ENCODE results near the gene USHBP1. TPM values are rescaled to one million over a fixed set of nuclear protein-coding genes. Genes with fewer than 3 reads are reported as not detected.
A peak's percentile ranks its signal among the peaks of the same experiment; 100 is the strongest.
"Not testable (repeated sequence)": the region's sequence is repeated elsewhere in the genome, so short reads cannot be mapped to it uniquely, and the experiment has no call there.

The USHBP1 gene
- total RNA-seq, 1 donor from 2014 or later: 2.1 TPM

DNA sequence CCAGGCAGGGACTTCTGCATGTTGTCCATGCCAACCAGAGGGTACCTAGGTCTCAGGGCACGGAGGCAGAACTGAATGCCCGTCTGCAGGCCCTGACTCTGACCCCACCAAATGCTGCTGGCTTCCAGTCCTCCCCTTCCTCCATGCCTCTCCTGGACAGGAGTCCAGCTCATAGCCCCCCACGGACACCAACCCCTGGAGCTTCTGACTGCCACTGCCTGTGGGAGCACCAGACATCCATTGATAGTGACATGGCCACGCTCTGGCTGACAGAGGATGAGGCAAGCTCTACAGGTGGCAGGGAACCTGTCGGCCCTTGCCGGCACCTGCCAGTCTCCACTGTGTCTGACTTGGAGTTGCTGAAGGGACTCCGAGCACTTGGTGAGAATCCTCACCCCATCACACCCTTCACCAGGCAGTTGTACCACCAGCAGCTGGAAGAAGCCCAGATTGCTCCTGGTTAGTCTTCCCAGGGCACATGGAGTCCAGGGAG, 19.0 kb upstream of the USHBP1 start:
- Histone ChIP-seq H3K9ac (ENCODE audit: low read depth in 1 of 3, low read length in 3 of 3) (no peak overlapping the region), H3K27me3 (ENCODE audit: control insufficient read depth in 3 of 3, insufficient read depth in 3 of 3, low read length in 3 of 3) (peaks cover 12 to 23% (median 14%) of the 10 kb centered on the region in 3 donors), H3K4me1 (ENCODE audit: control insufficient read depth in 3 of 3, insufficient read depth in 3 of 3, low read length in 3 of 3) (peaks cover 5 to 8% (median 6%) of the 10 kb centered on the region in 3 donors), H3K36me3 (ENCODE audit: control insufficient read depth in 3 of 3, insufficient read depth in 3 of 3, low read length in 3 of 3) (peaks cover 5 to 11% (median 5%) of the 10 kb centered on the region in 3 donors), H3K9me3 (ENCODE audit: control insufficient read depth in 3 of 3, low read length in 3 of 3) (no peaks in the 10 kb centered on the region), H3K27ac (ENCODE audit: low read depth, low read length) (no peak overlapping the region), H3K4me3 (ENCODE audit: low read length in 3 of 3) (no peak overlapping the region)

DNA sequence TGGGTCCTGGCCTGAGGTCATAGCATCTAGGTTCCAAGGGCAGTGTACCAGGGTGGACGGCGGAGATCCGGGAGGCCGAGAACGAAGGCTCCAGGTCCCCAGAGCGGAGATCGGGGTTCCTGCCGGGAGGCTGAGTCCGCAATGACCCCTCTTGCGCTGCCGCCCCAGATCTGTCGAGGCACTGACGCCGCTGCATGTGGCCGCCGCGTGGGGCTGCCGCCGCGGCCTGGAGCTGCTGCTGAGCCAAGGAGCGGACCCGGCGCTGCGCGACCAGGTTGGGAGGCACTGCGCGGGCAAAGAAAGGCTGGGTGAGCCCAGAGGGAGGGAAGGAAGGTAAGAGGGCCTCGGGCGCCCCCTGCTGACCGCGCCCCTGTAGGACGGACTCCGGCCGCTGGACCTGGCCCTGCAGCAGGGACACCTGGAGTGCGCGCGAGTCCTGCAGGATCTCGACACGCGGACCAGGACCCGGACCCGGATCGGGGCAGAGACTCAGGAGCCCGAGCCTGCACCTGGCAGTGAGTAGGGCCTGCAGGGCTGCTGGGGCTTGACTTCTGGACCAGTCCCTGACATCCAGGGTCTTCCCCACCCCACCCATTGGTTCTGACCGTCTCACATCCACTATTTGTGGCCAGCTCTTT, 18.1 kb upstream of the USHBP1 start:
- peaks cover 5 to 8% (median 6%) of the 10 kb centered on the region in 3 donors for H3K4me1 ChIP-seq (ENCODE audit: control insufficient read depth in 3 of 3, insufficient read depth in 3 of 3, low read length in 3 of 3)
- peak overlapping the region in 1 of 3 donors; percentile 68 for H3K9ac ChIP-seq (ENCODE audit: low read depth in 1 of 3, low read length in 3 of 3)
- H3K9me3 ChIP-seq (ENCODE audit: control insufficient read depth in 3 of 3, low read length in 3 of 3): no peaks in the 10 kb centered on the region
- H3K36me3 ChIP-seq (ENCODE audit: control insufficient read depth in 3 of 3, insufficient read depth in 3 of 3, low read length in 3 of 3): peaks cover 6 to 12% (median 7%) of the 10 kb centered on the region in 3 donors
- H3K27ac ChIP-seq (ENCODE audit: low read depth, low read length): no peak overlapping the region
- peaks cover 12 to 23% (median 14%) of the 10 kb centered on the region in 3 donors for H3K27me3 ChIP-seq (ENCODE audit: control insufficient read depth in 3 of 3, insufficient read depth in 3 of 3, low read length in 3 of 3)
- H3K4me3 ChIP-seq (ENCODE audit: low read length in 3 of 3): peak overlapping the region in 2 of 3 donors; percentile 55 to 60

DNA sequence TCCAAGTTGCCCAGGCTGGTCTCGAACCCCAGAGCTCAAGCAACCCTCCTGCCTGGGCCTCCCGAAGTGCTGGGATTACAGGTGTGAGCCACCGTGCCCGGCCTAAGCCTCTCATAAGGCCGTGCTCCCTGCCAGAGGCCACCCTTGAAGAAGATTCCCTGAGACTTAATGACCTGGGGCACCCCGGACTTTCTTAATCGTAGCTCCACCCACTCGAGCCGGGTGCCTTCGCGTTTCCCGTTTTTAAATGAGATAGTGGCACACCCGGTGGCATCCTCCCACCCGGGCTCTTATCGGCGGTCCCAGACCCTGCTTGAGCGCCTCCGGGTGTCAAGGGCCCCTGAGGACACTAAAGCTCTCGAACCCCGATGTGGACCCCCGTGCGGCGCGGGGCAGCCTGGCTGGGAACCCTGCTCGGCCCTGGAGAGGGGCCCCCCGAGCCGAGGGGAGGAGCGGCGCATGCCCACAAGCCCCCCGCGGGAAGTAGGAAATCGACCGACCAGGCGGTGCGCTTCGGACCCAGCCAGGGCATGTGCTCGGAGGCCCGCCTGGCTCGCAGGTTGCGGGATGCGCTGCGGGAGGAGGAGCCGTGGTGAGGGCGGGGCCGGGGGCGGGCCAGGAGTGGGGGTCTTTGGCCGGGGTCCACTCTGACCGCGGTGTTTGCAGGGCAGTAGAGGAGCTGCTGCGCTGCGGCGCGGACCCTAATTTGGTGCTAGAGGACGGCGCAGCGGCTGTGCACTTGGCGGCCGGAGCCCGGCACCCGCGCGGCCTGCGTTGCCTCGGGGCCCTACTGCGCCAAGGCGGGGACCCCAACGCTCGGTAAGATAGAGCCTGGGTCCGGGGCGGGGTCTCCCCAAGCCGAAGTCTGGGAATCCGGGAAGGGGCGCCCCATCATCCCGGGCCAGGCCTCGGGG, 17.1 kb upstream of the USHBP1 start, which contains the start of gene ANKLE1:
TSS of gene ANKLE1 (plus strand) at position 511 of the 914 bp plus-strand sequence. CDS start at position 531, 20 bp downstream.
- peaks cover 12 to 23% (median 14%) of the 10 kb centered on the region in 3 donors for H3K27me3 ChIP-seq (ENCODE audit: control insufficient read depth in 3 of 3, insufficient read depth in 3 of 3, low read length in 3 of 3)
- peak within 1 kb of the TSS in 1 of 3 donors; percentile 68 for H3K9ac ChIP-seq (ENCODE audit: low read depth in 1 of 3, low read length in 3 of 3)
- H3K4me3 ChIP-seq (ENCODE audit: low read length in 3 of 3): peak within 1 kb of the TSS in 2 of 3 donors; percentile 55 to 60
- no peaks in the 10 kb centered on the region for H3K9me3 ChIP-seq (ENCODE audit: control insufficient read depth in 3 of 3, low read length in 3 of 3)
- H3K4me1 ChIP-seq (ENCODE audit: control insufficient read depth in 3 of 3, insufficient read depth in 3 of 3, low read length in 3 of 3): peaks cover 5 to 8% (median 6%) of the 10 kb centered on the region in 3 donors
- peaks cover 13 to 18% (median 15%) of the 10 kb centered on the region in 3 donors for H3K36me3 ChIP-seq (ENCODE audit: control insufficient read depth in 3 of 3, insufficient read depth in 3 of 3, low read length in 3 of 3)
- no peak within 1 kb of the TSS for H3K27ac ChIP-seq (ENCODE audit: low read depth, low read length)

DNA sequence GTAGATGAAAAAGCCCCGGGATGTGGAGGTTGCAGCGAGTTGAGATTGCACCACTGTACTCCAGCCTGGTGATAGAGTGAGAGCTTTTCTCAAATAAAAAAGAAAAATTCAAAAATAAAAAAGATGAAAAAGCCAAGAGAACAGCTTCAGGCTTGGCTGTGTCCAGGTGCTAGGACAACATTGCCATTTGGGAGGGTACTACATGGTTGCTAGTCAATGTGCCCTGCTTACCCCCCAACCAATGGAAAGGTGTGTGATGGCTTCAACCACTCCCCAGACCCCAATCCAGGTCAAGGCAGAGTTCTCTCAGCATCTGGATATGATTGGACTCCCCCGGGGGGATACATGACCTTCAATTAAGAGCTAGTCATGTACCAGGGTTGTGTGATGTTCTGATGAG, 14.9 kb upstream of the USHBP1 start:
- Histone ChIP-seq H3K4me1 (ENCODE audit: control insufficient read depth in 3 of 3, insufficient read depth in 3 of 3, low read length in 3 of 3) (peaks cover 5 to 8% (median 6%) of the 10 kb centered on the region in 3 donors), H3K27me3 (ENCODE audit: control insufficient read depth in 3 of 3, insufficient read depth in 3 of 3, low read length in 3 of 3) (peaks cover 12 to 23% (median 14%) of the 10 kb centered on the region in 3 donors), H3K9ac (ENCODE audit: low read depth in 1 of 3, low read length in 3 of 3) (no peak overlapping the region), H3K9me3 (ENCODE audit: control insufficient read depth in 3 of 3, low read length in 3 of 3) (no peaks in the 10 kb centered on the region), H3K4me3 (ENCODE audit: low read length in 3 of 3) (no peak overlapping the region), H3K27ac (ENCODE audit: low read depth, low read length) (no peak overlapping the region), H3K36me3 (ENCODE audit: control insufficient read depth in 3 of 3, insufficient read depth in 3 of 3, low read length in 3 of 3) (peaks cover 26 to 36% (median 36%) of the 10 kb centered on the region in 3 donors)

DNA sequence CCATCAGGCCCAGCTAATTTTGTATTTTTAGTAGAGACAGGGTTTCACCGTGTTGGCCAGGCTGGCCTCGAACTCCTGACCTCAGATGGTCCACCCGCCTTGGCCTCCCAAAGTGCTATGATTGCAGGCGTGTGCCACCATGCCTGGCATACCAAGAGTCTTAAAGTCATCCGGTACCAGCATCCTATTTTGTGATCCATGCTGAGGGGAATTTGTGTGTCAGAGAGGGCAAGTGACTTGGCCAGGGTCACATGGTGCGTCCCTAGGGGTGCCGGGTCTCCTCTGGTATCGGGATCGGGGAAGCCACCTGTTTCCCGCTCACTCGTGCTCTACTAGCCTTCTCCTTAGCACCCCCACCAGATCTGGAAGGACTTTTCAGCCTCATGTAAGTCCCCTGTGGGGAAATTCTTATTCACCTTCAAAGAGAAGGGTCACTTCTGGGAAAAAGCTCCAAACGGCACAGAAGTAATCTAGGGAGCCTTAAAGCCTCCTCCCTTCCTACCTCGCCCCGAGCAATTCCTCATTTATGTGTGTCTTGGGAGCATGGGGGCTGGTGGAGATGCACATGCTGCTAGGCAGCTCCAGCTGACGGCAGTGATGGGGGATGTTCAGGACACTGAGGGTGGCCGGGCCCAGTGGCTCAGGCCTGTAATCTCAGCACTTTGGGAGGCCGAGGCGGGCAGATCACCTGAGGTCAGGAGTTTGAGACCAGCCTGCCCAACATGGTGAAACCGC, 11.1 kb upstream of the USHBP1 start:
- Histone ChIP-seq H3K36me3 (ENCODE audit: control insufficient read depth in 3 of 3, insufficient read depth in 3 of 3, low read length in 3 of 3) (peaks cover 43 to 57% (median 53%) of the 10 kb centered on the region in 3 donors), H3K9me3 (ENCODE audit: control insufficient read depth in 3 of 3, low read length in 3 of 3) (no peaks in the 10 kb centered on the region), H3K4me1 (ENCODE audit: control insufficient read depth in 3 of 3, insufficient read depth in 3 of 3, low read length in 3 of 3) (no peaks in the 10 kb centered on the region), H3K4me3 (ENCODE audit: low read length in 3 of 3) (no peak overlapping the region), H3K27me3 (ENCODE audit: control insufficient read depth in 3 of 3, insufficient read depth in 3 of 3, low read length in 3 of 3) (no peaks in the 10 kb centered on the region), H3K9ac (ENCODE audit: low read depth in 1 of 3, low read length in 3 of 3) (no peak overlapping the region), H3K27ac (ENCODE audit: low read depth, low read length) (no peak overlapping the region)

DNA sequence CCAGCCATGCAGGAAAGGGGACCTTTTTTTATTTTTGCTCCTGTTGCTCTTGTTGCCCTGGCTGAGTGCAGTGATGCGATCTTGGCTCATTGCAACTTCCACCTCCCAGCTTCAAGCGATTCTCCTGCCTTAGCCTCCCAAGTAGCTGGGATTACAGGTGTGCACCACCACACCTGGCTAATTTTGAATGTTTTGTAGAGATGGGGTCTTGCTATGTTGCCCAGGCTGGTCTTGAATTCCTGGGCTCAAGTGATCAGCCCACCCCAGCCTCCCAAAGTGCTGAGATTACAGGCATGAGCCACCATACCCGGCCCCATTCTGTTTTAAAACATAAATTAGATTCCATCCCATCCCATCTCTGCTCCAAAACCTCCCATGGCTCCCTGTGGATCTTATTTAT, 10.3 kb upstream of the USHBP1 start:
- not testable (repeated sequence) for H3K9me3 ChIP-seq (ENCODE audit: control insufficient read depth in 3 of 3, low read length in 3 of 3); H3K27ac ChIP-seq (ENCODE audit: low read depth, low read length); H3K27me3 ChIP-seq (ENCODE audit: control insufficient read depth in 3 of 3, insufficient read depth in 3 of 3, low read length in 3 of 3); H3K4me1 ChIP-seq (ENCODE audit: control insufficient read depth in 3 of 3, insufficient read depth in 3 of 3, low read length in 3 of 3); H3K9ac ChIP-seq (ENCODE audit: low read depth in 1 of 3, low read length in 3 of 3); H3K4me3 ChIP-seq (ENCODE audit: low read length in 3 of 3)
- peaks cover 46 to 59% (median 56%) of the 10 kb centered on the region in 3 donors for H3K36me3 ChIP-seq (ENCODE audit: control insufficient read depth in 3 of 3, insufficient read depth in 3 of 3, low read length in 3 of 3)

DNA sequence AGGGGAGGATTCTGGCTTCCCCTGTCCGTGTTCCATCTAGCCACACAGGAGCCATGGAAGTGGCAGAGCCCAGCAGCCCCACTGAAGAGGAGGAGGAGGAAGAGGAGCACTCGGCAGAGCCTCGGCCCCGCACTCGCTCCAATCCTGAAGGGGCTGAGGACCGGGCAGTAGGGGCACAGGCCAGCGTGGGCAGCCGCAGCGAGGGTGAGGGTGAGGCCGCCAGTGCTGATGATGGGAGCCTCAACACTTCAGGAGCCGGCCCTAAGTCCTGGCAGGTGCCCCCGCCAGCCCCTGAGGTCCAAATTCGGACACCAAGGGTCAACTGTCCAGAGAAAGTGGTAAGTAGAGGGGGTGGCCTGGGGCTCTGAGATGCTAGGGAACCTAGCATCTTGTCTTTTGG, 4.2 kb upstream of the USHBP1 start:
- no peak overlapping the region for H3K27ac ChIP-seq (ENCODE audit: low read depth, low read length)
- H3K27me3 ChIP-seq (ENCODE audit: control insufficient read depth in 3 of 3, insufficient read depth in 3 of 3, low read length in 3 of 3): no peaks in the 10 kb centered on the region
- peaks cover 8 to 11% (median 9%) of the 10 kb centered on the region in 3 donors for H3K4me1 ChIP-seq (ENCODE audit: control insufficient read depth in 3 of 3, insufficient read depth in 3 of 3, low read length in 3 of 3)
- no peak overlapping the region for H3K4me3 ChIP-seq (ENCODE audit: low read length in 3 of 3)
- peaks cover 13 to 22% (median 19%) of the 10 kb centered on the region in 3 donors for H3K36me3 ChIP-seq (ENCODE audit: control insufficient read depth in 3 of 3, insufficient read depth in 3 of 3, low read length in 3 of 3)
- no peaks in the 10 kb centered on the region for H3K9me3 ChIP-seq (ENCODE audit: control insufficient read depth in 3 of 3, low read length in 3 of 3)
- H3K9ac ChIP-seq (ENCODE audit: low read depth in 1 of 3, low read length in 3 of 3): no peak overlapping the region

DNA sequence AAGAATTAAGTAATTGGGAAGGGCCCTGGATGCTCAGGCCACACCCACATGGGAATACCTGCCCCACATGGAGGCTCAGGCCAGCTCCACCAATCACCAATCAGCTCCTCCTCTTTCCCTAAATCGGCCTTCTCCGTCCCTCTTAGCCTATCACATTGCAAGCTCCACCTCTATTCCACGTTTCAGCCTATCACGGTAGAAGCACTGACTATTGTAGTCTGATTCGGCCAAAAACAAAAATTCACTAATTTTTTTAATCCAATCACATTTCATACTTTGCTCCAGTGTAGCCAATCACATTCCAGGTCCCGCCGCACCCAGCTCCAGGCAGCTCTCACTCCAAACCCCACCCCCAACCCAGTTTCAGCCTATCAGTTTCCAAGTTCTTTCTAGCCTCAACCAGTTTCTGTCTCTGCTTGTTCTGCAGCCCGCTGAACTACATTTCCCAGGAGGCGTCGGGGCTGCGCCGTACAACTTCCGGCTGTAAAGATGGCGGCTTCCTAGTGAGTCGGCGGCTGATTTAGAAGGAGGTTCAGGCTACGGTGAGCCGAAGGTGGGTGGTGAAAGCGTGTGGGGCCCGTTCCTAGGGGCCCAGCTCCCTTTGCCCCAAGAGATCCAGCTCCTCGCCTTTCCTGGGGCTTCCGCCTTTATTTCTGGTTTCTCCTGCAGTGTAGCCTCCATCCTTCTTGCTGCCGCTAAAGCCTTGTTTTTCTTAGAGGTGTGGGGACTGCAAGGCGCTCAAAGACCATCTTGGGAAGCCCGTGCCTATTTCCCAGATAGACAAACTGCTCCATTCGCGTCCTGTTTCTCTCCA, 2.6 kb upstream of the USHBP1 start, which contains the start of gene BABAM1:
TSS of gene BABAM1 (plus strand) at position 469 of the 814 bp plus-strand sequence. CDS start 1,364 bp downstream, outside the sequence.
- peak within 1 kb of the TSS; percentile 84 to 92 (median 90) for H3K4me3 ChIP-seq (ENCODE audit: low read length in 3 of 3)
- peak within 1 kb of the TSS; percentile 84 to 87 (median 86) for H3K9ac ChIP-seq (ENCODE audit: low read depth in 1 of 3, low read length in 3 of 3)
- H3K27ac ChIP-seq (ENCODE audit: low read depth, low read length): peak within 1 kb of the TSS; percentile 64
- no peaks in the 10 kb centered on the region for H3K9me3 ChIP-seq (ENCODE audit: control insufficient read depth in 3 of 3, low read length in 3 of 3)
- peaks cover 8 to 11% (median 9%) of the 10 kb centered on the region in 3 donors for H3K4me1 ChIP-seq (ENCODE audit: control insufficient read depth in 3 of 3, insufficient read depth in 3 of 3, low read length in 3 of 3)
- peaks cover 12 to 20% (median 14%) of the 10 kb centered on the region in 3 donors for H3K36me3 ChIP-seq (ENCODE audit: control insufficient read depth in 3 of 3, insufficient read depth in 3 of 3, low read length in 3 of 3)
- no peaks in the 10 kb centered on the region for H3K27me3 ChIP-seq (ENCODE audit: control insufficient read depth in 3 of 3, insufficient read depth in 3 of 3, low read length in 3 of 3)
